ENCODE measurements around the gene KCNT2. TPM values are rescaled to one million over a fixed set of nuclear protein-coding genes. Genes with fewer than 3 reads are reported as not detected.

The KCNT2 gene
- total RNA-seq, 2 experiments from 2014 or later: not detected

- no peaks in the 10 kb centered on the region for H3K36me3 Mint-ChIP-seq (ENCODE audit: low read depth)
- CTCF ChIA-PET: no interaction called here
Observed at GRCh38 chr1:196214866-196215265, 393.4 kb downstream of the KCNT2 start.

GRCh38 chr1:196209983-196210382, 398.3 kb downstream of the KCNT2 start:
- CTCF ChIA-PET: no interaction called here
- no peak for DNase-seq
- Mint-ChIP-seq H3K27me3 (ENCODE audit: low read depth) (no peaks in the 10 kb centered on the region), H3K36me3 (ENCODE audit: low read depth) (no peaks in the 10 kb centered on the region), H3K4me3 (no peak overlapping the region), H3K4me1 (ENCODE audit: low read depth) (no peaks in the 10 kb centered on the region), H3K27ac (no peak overlapping the region), H3K9me3 (peaks cover 3% of the 10 kb centered on the region)
- intact Hi-C loops (cut with micrococcal nuclease): no loop called here

More at GRCh38 chr1:196214866-196215265, 393.4 kb downstream of the KCNT2 start:
- Mint-ChIP-seq H3K4me3 (no peak overlapping the region), H3K27ac (no peak overlapping the region), H3K27me3 (ENCODE audit: low read depth) (no peaks in the 10 kb centered on the region), H3K4me1 (ENCODE audit: low read depth) (no peaks in the 10 kb centered on the region), H3K9me3 (peaks cover 3% of the 10 kb centered on the region)
- intact Hi-C loops (cut with micrococcal nuclease): no loop called here
- DNase-seq: no peak

DNA sequence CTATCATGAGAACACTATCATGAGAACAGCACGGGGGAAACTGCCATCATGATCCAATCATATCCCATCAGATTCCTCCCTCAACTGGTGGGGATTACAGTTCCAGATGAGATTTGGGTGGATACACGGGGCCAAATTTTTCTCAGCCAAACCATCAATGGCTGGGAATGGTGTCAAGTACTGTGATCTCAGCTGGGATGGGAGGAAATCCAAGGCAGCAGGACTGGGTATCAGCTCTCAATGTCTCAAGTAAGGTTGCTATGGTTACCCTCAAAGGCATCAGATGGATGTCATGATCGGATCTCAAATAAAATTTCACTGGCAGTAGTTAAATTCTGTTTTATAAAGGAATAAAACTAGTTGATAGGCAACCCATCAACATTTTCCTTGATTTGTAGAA, 399.0 kb downstream of the KCNT2 start:
- CTCF ChIA-PET: no interaction called here
- H3K4me3 Mint-ChIP-seq: no peak overlapping the region
- intact Hi-C loops (cut with micrococcal nuclease): no loop called here

DNA sequence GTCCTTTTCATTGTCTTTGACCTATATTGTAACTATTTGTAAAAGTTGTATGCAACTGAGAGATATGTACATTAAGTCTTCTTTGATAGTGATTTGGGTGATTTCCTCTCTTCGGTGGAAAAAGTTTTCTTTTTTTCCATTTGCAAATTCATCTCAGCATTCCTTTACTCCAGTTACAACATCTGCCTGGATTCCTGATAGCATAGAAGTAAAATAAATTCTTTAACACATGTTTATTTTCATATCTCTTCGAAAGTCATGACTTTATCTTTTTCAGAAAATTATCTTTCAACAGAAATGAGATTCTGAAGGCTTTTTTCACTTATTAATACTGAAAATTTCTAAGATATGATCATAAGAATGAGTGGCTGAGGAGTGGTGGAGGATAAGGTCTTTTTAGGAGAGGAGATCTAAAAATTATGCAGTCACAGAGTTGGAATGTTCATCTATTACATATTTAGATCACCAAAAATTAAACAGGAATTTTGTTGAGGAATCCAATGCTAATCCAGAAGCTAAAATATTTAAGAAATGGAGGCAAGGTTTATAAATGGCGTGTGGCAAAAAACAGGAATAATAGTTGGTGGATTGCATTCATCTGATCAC, 400.5 kb downstream of the KCNT2 start:
- H3K9me3 Mint-ChIP-seq: no peaks in the 10 kb centered on the region
- intact Hi-C loops (cut with micrococcal nuclease): no loop called here

More for the DNA sequence above, 399.0 kb downstream of the KCNT2 start:
- H3K36me3 Mint-ChIP-seq (ENCODE audit: low read depth): no peaks in the 10 kb centered on the region
- H3K9me3 Mint-ChIP-seq: peaks cover 3% of the 10 kb centered on the region
- H3K4me1 Mint-ChIP-seq (ENCODE audit: low read depth): no peaks in the 10 kb centered on the region
- DNase-seq: no peak
- no peaks in the 10 kb centered on the region for H3K27me3 Mint-ChIP-seq (ENCODE audit: low read depth)
- H3K27ac Mint-ChIP-seq: no peak overlapping the region

DNA sequence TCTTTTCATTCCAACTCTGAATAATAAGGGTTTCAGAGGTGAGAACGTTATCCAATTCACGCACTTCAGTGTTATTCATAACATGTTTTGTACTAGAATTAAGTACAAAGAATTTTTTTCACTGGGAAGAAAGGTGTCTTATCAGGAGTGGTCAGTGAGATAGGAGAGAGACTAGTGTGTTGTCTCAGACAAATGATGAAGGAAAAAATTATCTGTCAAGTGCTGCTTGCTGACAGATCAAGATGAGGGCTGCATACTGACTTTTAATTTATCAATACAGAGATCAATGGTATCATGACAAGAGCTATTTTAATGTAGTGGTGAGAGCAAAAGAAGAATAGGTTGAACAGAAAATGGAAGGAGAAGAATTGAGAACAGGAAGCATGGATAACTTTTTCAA, 402.4 kb downstream of the KCNT2 start:
- Mint-ChIP-seq H3K27me3 (ENCODE audit: low read depth) (no peaks in the 10 kb centered on the region), H3K4me1 (ENCODE audit: low read depth) (no peaks in the 10 kb centered on the region), H3K9me3 (no peaks in the 10 kb centered on the region), H3K27ac (no peak overlapping the region), H3K36me3 (ENCODE audit: low read depth) (no peaks in the 10 kb centered on the region), H3K4me3 (no peak overlapping the region)
- intact Hi-C loops (cut with micrococcal nuclease): no loop called here
- CTCF ChIA-PET: no interaction called here
- no peak for DNase-seq

More for the DNA sequence above, 400.5 kb downstream of the KCNT2 start:
- H3K4me3 Mint-ChIP-seq: no peak overlapping the region
- CTCF ChIA-PET: no interaction called here
- H3K36me3 Mint-ChIP-seq (ENCODE audit: low read depth): no peaks in the 10 kb centered on the region
- H3K4me1 Mint-ChIP-seq (ENCODE audit: low read depth): no peaks in the 10 kb centered on the region
- H3K27me3 Mint-ChIP-seq (ENCODE audit: low read depth): no peaks in the 10 kb centered on the region
- no peak for DNase-seq
- no peak overlapping the region for H3K27ac Mint-ChIP-seq

- no peaks in the 10 kb centered on the region for H3K27me3 Mint-ChIP-seq (ENCODE audit: low read depth)
- H3K9me3 Mint-ChIP-seq: no peaks in the 10 kb centered on the region
- H3K4me3 Mint-ChIP-seq: no peak overlapping the region
- DNase-seq: no peak
- no peaks in the 10 kb centered on the region for H3K36me3 Mint-ChIP-seq (ENCODE audit: low read depth)
- no peak overlapping the region for H3K27ac Mint-ChIP-seq
- no peaks in the 10 kb centered on the region for H3K4me1 Mint-ChIP-seq (ENCODE audit: low read depth)
- intact Hi-C loops (cut with micrococcal nuclease): no loop called here
- CTCF ChIA-PET: no interaction called here
Observed at GRCh38 chr1:196196486-196196885, 411.8 kb downstream of the KCNT2 start.

DNA sequence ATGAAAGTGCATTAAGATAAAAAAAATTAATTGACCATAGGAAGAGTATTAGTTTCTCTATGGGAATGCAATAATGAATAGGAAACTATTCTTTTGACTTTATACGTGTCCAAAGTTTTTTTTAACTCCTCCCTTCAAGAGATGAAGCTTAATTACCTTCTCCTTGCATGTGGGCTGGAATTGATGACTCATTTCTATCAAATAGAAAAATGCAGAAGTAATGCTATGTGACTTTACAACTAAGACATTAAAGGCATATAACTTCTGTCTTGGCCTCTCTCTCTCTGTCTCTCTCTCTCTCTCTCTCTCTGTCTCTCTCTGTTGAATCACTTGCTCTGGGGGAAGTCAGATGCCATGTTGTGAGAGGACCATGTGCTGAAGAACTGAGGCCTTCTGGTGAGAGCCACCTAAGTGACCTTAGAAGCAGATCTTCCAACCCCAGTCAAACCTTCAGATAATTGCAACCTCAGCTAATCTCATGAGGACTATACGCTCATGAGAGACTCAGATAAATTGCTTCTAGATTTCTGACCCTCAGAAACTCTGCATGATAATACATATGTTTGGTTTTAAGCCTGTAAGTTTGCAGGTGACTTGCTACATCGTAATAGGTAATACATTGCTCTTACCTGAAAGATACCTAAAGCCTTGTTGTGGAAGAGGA, 414.2 kb downstream of the KCNT2 start:
- no peaks in the 10 kb centered on the region for H3K36me3 Mint-ChIP-seq (ENCODE audit: low read depth)
- intact Hi-C loops (cut with micrococcal nuclease): no loop called here
- DNase-seq: no peak
- peaks cover 11% of the 10 kb centered on the region for H3K9me3 Mint-ChIP-seq
- H3K4me1 Mint-ChIP-seq (ENCODE audit: low read depth): no peaks in the 10 kb centered on the region
- no peaks in the 10 kb centered on the region for H3K27me3 Mint-ChIP-seq (ENCODE audit: low read depth)
- CTCF ChIA-PET: interaction anchor here (0.7 kb wide), 1 partner anchor 617 kb away, joined by 3 read pairs; no protein-coding TSS in a partner anchor
- no peak overlapping the region for H3K27ac Mint-ChIP-seq
- no peak overlapping the region for H3K4me3 Mint-ChIP-seq

DNA sequence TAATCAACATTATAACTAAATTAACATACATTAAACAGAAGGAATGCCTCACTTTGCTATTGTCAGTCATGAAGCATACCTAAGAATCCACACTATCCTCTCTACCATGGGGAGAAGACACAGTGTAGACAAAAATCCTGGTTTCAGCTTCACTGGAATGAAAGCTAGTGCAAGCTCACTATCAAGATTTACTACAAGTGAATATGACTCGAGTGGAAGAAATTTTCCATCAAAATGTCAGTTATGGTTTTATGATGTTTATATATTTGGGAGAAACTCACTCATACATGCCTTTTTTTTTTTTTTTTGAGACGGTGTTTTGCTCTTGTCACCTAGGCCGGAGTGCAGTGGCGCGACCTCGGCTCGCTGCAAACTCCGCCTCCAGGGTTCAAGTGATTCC, 424.3 kb downstream of the KCNT2 start:
- Mint-ChIP-seq H3K4me3 (no peak overlapping the region), H3K36me3 (ENCODE audit: low read depth) (no peaks in the 10 kb centered on the region), H3K4me1 (ENCODE audit: low read depth) (no peaks in the 10 kb centered on the region), H3K27ac (no peak overlapping the region), H3K9me3 (peaks cover 2% of the 10 kb centered on the region), H3K27me3 (ENCODE audit: low read depth) (no peaks in the 10 kb centered on the region)
- intact Hi-C loops (cut with micrococcal nuclease): no loop called here
- CTCF ChIA-PET: no interaction called here
- no peak for DNase-seq

DNA sequence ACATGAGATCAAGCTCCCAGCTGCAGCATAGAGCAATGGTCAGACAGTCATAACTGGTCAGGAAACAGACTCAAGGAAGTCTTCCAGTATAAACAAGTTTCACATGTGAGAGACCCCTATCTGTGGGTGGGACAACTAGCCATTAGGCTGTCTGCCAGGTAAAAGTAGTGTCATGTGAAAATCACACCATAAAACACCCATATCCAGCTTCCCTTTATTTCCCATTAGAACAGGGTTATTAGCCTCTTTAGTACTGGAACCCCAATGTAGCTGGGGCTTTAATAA, 426.7 kb downstream of the KCNT2 start:
- no peak for DNase-seq
- H3K36me3 Mint-ChIP-seq (ENCODE audit: low read depth): no peaks in the 10 kb centered on the region
- H3K4me3 Mint-ChIP-seq: no peak overlapping the region
- no peaks in the 10 kb centered on the region for H3K9me3 Mint-ChIP-seq
- no peaks in the 10 kb centered on the region for H3K27me3 Mint-ChIP-seq (ENCODE audit: low read depth)
- H3K4me1 Mint-ChIP-seq (ENCODE audit: low read depth): no peaks in the 10 kb centered on the region
- no peak overlapping the region for H3K27ac Mint-ChIP-seq
- CTCF ChIA-PET: no interaction called here
- intact Hi-C loops (cut with micrococcal nuclease): no loop called here

- DNase-seq: no peak
- intact Hi-C loops (cut with micrococcal nuclease): no loop called here
Observed at GRCh38 chr1:196180847-196181593, 427.2 kb downstream of the KCNT2 start.

DNA sequence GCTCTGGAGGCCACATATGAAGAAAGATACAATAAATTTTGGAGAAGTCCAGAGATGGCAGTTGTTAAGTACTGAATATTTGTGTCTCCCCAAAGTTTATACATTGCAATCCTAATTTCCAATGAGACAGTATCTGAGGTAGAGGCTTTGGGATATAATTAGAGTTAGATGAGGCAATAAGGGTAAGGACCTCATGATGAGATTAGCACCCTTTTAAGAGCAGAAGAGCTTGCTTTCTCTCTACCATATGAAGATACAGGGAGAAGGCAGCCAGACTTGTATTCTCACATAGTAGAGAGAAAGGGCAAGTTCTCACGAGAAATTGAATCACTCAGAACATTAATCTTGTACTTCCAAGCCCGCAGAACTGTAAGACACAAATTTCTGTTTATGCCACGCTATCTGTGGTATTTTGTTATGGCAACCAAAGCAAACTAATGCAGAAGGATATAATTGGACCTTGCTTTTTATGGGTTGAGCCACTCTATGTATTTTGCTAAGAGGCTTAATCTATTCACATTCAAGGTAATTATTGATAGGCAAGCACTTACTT, 430.1 kb downstream of the KCNT2 start:
- H3K27ac Mint-ChIP-seq: no peak overlapping the region
- H3K36me3 Mint-ChIP-seq (ENCODE audit: low read depth): no peaks in the 10 kb centered on the region
- no peaks in the 10 kb centered on the region for H3K9me3 Mint-ChIP-seq
- DNase-seq: no peak
- no peaks in the 10 kb centered on the region for H3K4me1 Mint-ChIP-seq (ENCODE audit: low read depth)
- intact Hi-C loops (cut with micrococcal nuclease): no loop called here
- no peak overlapping the region for H3K4me3 Mint-ChIP-seq
- CTCF ChIA-PET: no interaction called here
- no peaks in the 10 kb centered on the region for H3K27me3 Mint-ChIP-seq (ENCODE audit: low read depth)

More at GRCh38 chr1:196180847-196181593, 427.2 kb downstream of the KCNT2 start:
- CTCF ChIA-PET: no interaction called here
- Mint-ChIP-seq H3K4me3 (no peak overlapping the region), H3K27me3 (ENCODE audit: low read depth) (no peaks in the 10 kb centered on the region), H3K9me3 (no peaks in the 10 kb centered on the region), H3K36me3 (ENCODE audit: low read depth) (no peaks in the 10 kb centered on the region), H3K27ac (no peak overlapping the region), H3K4me1 (ENCODE audit: low read depth) (no peaks in the 10 kb centered on the region)
